ENCODE measurements around the gene SLF1. TPM values are rescaled to one million over a fixed set of nuclear protein-coding genes. Genes with fewer than 3 reads are reported as not detected.

SLF1 gene
- total and polyA plus RNA-seq, 2 of the 8 experiments (the other 6 are each of a cell fraction or from before 2014, with no cell fraction given), result 4.8 to 15.7 TPM

GRCh38 chr5:94744906-94745305, 126.4 kb downstream of the SLF1 start:
- Histone ChIP-seq H3K79me2 (ENCODE audit: control insufficient read depth in 1 of 2, insufficient read depth in 2 of 2, low read length in 2 of 2) (no peaks in the 10 kb centered on the region), H3K4me2 (ENCODE audit: insufficient read depth in 1 of 2, low read depth in 2 of 2, low read length in 2 of 2) (no peak overlapping the region), H3K79me1 (ENCODE audit: low read depth, low read length) (no peaks in the 10 kb centered on the region), H3K27ac (ENCODE audit: low read depth, low read length) (no peak overlapping the region), H4K8ac (ENCODE audit: extremely low read depth, insufficient read depth, low read length) (no peak overlapping the region), H3K36me3 (ENCODE audit: control insufficient read depth in 2 of 4, insufficient read depth in 4 of 4, low read length in 3 of 4) (no peaks in the 10 kb centered on the region), H4K20me1 (replicated peaks in 1 of 2; ENCODE audit: control insufficient read depth in 1 of 2, insufficient read depth in 2 of 2, low read length in 2 of 2) (no peaks in the 10 kb centered on the region), H3K27me3 (replicated peaks in 1 of 4; ENCODE audit: control insufficient read depth in 3 of 4, extremely low read depth in 1 of 4, insufficient read depth in 3 of 4, low read length in 3 of 4) (no peaks in the 10 kb centered on the region), H2BK5ac (ENCODE audit: low read depth, low read length) (no peak overlapping the region), H3K18ac (ENCODE audit: extremely low read depth, low read length) (no peak overlapping the region), H4K5ac (ENCODE audit: insufficient read length, low read depth, low read length) (no peak overlapping the region), H3K23ac (ENCODE audit: insufficient read length) (no peak overlapping the region), H2AFZ (ENCODE audit: low read length) (no peak overlapping the region), H2BK15ac (ENCODE audit: low read length) (no peak overlapping the region), H3K9me3 (ENCODE audit: insufficient read depth in 2 of 2, low read depth in 1 of 2, low read length in 1 of 2) (no peaks in the 10 kb centered on the region), H3K14ac (ENCODE audit: insufficient read length) (no peak overlapping the region), H2BK20ac (ENCODE audit: low read length) (no peak overlapping the region), H3K4me1 (replicated peaks in 1 of 4; ENCODE audit: control insufficient read depth in 3 of 4, insufficient read depth in 4 of 4, low read length in 3 of 4) (peaks cover 0 to 4% (median 2%) of the 10 kb centered on the region in 4 experiments; a peak in 2 of 7 replicates), H2BK120ac (replicated peaks; ENCODE audit: low read depth, low read length) (no peak overlapping the region), H3K56ac (replicated peaks; ENCODE audit: insufficient read length, low read depth, low read length) (no peak overlapping the region), H3K4ac (replicated peaks; ENCODE audit: insufficient read length, low read depth, low read length) (no peak overlapping the region), H3K23me2 (ENCODE audit: low read depth, low read length) (no peaks in the 10 kb centered on the region), H2AK5ac (ENCODE audit: low read depth, low read length) (no peak overlapping the region), H2BK12ac (ENCODE audit: low read depth, low read length) (no peak overlapping the region), H3K9ac (replicated peaks in 1 of 4; ENCODE audit: extremely low read depth in 1 of 4, low read depth in 3 of 4, low read length in 3 of 4) (no peak overlapping the region), H3K4me3 (ENCODE audit: extremely low read depth in 1 of 4, insufficient read depth in 2 of 4, low read depth in 3 of 4, low read length in 4 of 4) (no peak overlapping the region), H4K91ac (replicated peaks; ENCODE audit: insufficient read length, low read length) (no peak overlapping the region)
- ChIA-PET POLR2A (ENCODE audit: partially characterized antibody) (no interaction called here), CTCF (ENCODE audit: partially characterized antibody) (interaction anchor here (1.1 kb wide), 1 partner anchor 492 kb away, joined by 3 read pairs; no protein-coding TSS in a partner anchor)
- 100% methylated on average over 2 of the region's 2 CpGs; no CpG with 5 or more reads in 1 of the 2 experiments for WGBS, 2 experiments (ENCODE audit: extremely low coverage in 1 of 2, insufficient coverage in 1 of 2, insufficient read length in 1 of 2, insufficient replicate concordance in 2 of 2, low coverage in 1 of 2, low lambda C conversion rate in 2 of 2, missing lambda C conversion rate in 1 of 2)
- TF ChIP-seq GABPA (IDR thresholded peaks at IDR 0.05; ENCODE audit: borderline replicate concordance, insufficient read depth, low read length), result no peak
- TF ChIP-seq KDM1A (IDR thresholded peaks at IDR 0.05; ENCODE audit: borderline replicate concordance, low read length), result no peak
- TF ChIP-seq E2F6 (IDR thresholded peaks at IDR 0.05), result no peak
- TF ChIP-seq CHD2 (IDR thresholded peaks at IDR 0.05; ENCODE audit: low read length), result no peak
- TF ChIP-seq SIN3A (conservative IDR thresholded peaks at IDR 0.05 in 1 of 2, IDR thresholded peaks at IDR 0.05 in 1 of 2; ENCODE audit: low read depth in 1 of 2, low read length in 2 of 2), result no peak
- no peak for TF ChIP-seq MAFK (IDR thresholded peaks at IDR 0.05; ENCODE audit: low read depth, low read length)
- TF ChIP-seq TEAD4 (IDR thresholded peaks at IDR 0.05; ENCODE audit: low read depth, low read length), result no peak
- TF ChIP-seq SIX5 (IDR thresholded peaks at IDR 0.05; ENCODE audit: low read depth, low read length), result no peak
- TF ChIP-seq ATF2 (IDR thresholded peaks at IDR 0.05; ENCODE audit: low read length), result no peak
- FAIRE-seq (no peak), DNase-seq (ENCODE audit: low read depth in 1 of 2, low spot score in 2 of 2) (no peak)
